HUES64 (cell line): ENCODE data around the gene RIMS3.

Experiments
- H3K27ac ChIP-seq: 2 replicates; pipeline ENCODE4 v1.7.0; 2013; ENCODE audit warnings: low read depth, low read length, inconsistent platforms
- H3K27me3 ChIP-seq: 2 replicates; pipeline ENCODE4 v1.6.1; 2013; ENCODE audit warnings: mild to moderate bottlenecking, low read length; ENCODE audit not compliant: insufficient read depth
- H3K36me3 ChIP-seq: 2 replicates; pipeline ENCODE4 v1.6.1; 2013; ENCODE audit warnings: mild to moderate bottlenecking, low read length; ENCODE audit not compliant: insufficient read depth
- H3K4me1 ChIP-seq: 2 replicates; pipeline ENCODE4 v1.6.1; 2013; ENCODE audit warnings: mild to moderate bottlenecking, low read length, moderate library complexity; ENCODE audit not compliant: insufficient read depth
- H3K4me3 ChIP-seq: 2 replicates; pipeline ENCODE4 v1.5.1; 2013; ENCODE audit warnings: mild to moderate bottlenecking, low read length, moderate library complexity
- H3K9ac ChIP-seq: 2 replicates; pipeline ENCODE4 v1.6.1; 2013; ENCODE audit warnings: mild to moderate bottlenecking, low read depth, low read length
- H3K9me3 ChIP-seq: 2 replicates; pipeline ENCODE4 v1.6.1; 2013; ENCODE audit warnings: low read depth, low read length; ENCODE audit not compliant: insufficient read depth
- WGBS: fragments of 150-250, 120-280 bp; methylation state at CpG from one replicate; pipeline ENCODE4 v1.1.7; 2013; ENCODE audit warnings: missing lambda C conversion rate; 5-methylcytosine and 5-hydroxymethylcytosine counted together

The RIMS3 gene

DNA sequence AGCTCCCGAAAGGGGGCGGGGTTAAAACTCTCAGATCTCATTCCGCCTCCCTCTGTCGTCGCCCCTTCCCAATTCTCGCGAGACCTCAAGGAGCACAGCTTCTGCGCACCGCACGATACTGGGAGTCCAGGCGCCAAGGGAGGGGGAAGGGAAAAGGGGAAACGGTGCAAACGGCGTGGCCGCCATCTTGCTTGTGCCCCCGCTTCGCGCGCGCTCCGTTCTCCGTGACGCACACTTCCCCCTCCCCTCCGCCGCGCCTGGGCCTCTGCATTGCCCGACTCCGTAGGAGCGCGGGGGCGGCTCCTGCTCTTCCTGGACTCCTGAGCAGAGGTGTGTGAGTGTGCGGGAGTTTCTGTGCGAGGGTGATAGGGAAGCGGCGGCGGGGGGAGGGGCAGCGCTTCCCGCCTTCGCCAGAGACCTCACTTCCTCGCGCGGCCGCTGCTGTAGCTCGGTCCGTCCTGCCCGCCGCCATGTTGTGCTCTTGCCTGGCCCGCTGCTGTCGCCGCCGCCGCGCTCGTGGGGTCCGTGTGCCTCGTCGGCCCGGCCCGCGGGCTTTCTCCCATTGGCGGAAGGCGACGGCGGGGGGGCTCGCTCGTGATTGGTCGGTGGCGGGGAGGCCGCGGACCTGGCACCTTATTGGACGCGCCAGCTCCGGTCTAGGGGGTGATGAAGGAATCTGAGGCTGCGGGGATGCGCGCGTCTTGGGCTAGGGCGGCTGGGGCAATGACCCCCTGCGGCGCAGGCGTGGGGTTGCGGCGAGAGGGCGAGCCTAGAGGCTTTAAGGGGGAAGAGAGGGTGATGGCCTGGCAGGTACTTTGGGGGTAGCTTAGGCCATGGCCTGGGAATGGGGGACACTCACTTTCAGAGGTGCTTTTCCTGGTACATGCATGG, 26.3 kb upstream of the RIMS3 start, which contains the start of gene NFYC:
TSS of gene NFYC (plus strand) at position 167 of the 891 bp plus-strand sequence. CDS start 47,140 bp downstream, outside the sequence.
- Histone ChIP-seq H3K27me3 (no peaks in the 10 kb centered on the region), H3K4me3 (peak within 1 kb of the TSS; percentile 84), H3K36me3 (peaks cover 9% of the 10 kb centered on the region), H3K9me3 (no peaks in the 10 kb centered on the region), H3K9ac (peak within 1 kb of the TSS; percentile 100), H3K4me1 (peaks cover 30% of the 10 kb centered on the region), H3K27ac (peak within 1 kb of the TSS; percentile 100)
- under 1% methylated on average over 84 of the region's 84 CpGs for WGBS

GRCh38 chr1:40690771-40691537, 25.5 kb upstream of the RIMS3 start:
- peak overlapping the region; percentile 84 for H3K4me3 ChIP-seq
- no peaks in the 10 kb centered on the region for H3K27me3 ChIP-seq
- H3K27ac ChIP-seq = peak overlapping the region; percentile 100; the same call in 1 of the 2 replicates
- H3K9ac ChIP-seq = peak overlapping the region; percentile 100
- 12% methylated on average over 18 of the region's 18 CpGs for WGBS
- no peaks in the 10 kb centered on the region for H3K9me3 ChIP-seq
- H3K36me3 ChIP-seq = peaks cover 14% of the 10 kb centered on the region
- H3K4me1 ChIP-seq = peaks cover 25% of the 10 kb centered on the region

DNA sequence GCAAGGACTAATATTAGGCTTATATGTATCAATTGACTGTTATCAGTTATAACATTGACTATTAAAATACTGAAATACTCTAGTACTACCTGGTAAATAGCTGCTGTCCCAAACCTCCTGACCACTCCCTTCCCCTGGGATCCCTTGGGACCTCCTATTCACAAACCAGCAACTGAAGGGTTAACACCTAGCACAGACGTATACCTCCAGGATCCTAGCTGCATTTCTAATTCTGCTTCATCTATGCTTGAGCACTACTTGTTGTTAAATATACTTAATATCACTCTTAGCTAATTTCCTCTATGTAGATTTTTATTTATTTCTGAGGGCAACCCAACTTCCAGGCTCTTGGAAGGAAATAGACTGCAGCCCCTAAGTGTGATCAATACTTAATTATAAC, 24.3 kb upstream of the RIMS3 start:
- WGBS = 67% methylated on average over 1 of the region's 1 CpG

GRCh38 chr1:40687661-40688060, 22.2 kb upstream of the RIMS3 start:
- no peak overlapping the region for H3K4me3 ChIP-seq
- H3K9ac ChIP-seq = no peak overlapping the region
- peaks cover 12% of the 10 kb centered on the region for H3K4me1 ChIP-seq
- H3K27ac ChIP-seq = no peak overlapping the region
- H3K36me3 ChIP-seq = peaks cover 14% of the 10 kb centered on the region
- no peaks in the 10 kb centered on the region for H3K27me3 ChIP-seq
- H3K9me3 ChIP-seq = no peaks in the 10 kb centered on the region
- 95% methylated on average over 6 of the region's 6 CpGs for WGBS

More for the DNA sequence above, 24.3 kb upstream of the RIMS3 start:
- peaks cover 22% of the 10 kb centered on the region for H3K4me1 ChIP-seq
- no peak overlapping the region for H3K4me3 ChIP-seq
- no peak overlapping the region for H3K9ac ChIP-seq
- H3K27me3 ChIP-seq = no peaks in the 10 kb centered on the region
- peaks cover 14% of the 10 kb centered on the region for H3K36me3 ChIP-seq
- no peak overlapping the region for H3K27ac ChIP-seq
- H3K9me3 ChIP-seq = no peaks in the 10 kb centered on the region

GRCh38 chr1:40687059-40687458, 21.6 kb upstream of the RIMS3 start:
- WGBS = 95% methylated on average over 7 of the region's 7 CpGs
- peaks cover 11% of the 10 kb centered on the region; the same call in 1 of the 2 replicates for H3K4me1 ChIP-seq
- H3K27me3 ChIP-seq = no peaks in the 10 kb centered on the region
- H3K9me3 ChIP-seq = no peaks in the 10 kb centered on the region
- H3K36me3 ChIP-seq = peaks cover 14% of the 10 kb centered on the region
- H3K27ac ChIP-seq = no peak overlapping the region
- H3K4me3 ChIP-seq = no peak overlapping the region
- H3K9ac ChIP-seq = no peak overlapping the region

- Histone ChIP-seq H3K36me3 (peaks cover 14% of the 10 kb centered on the region), H3K9me3 (no peaks in the 10 kb centered on the region), H3K4me1 (no peaks in the 10 kb centered on the region), H3K27ac (no peak overlapping the region), H3K4me3 (no peak overlapping the region), H3K9ac (no peak overlapping the region), H3K27me3 (no peaks in the 10 kb centered on the region)
- 93% methylated on average over 3 of the region's 3 CpGs for whole genome bisulfite sequencing
Measured at GRCh38 chr1:40684669-40685068, 19.2 kb upstream of the RIMS3 start.

- H3K27ac ChIP-seq = no peak overlapping the region
- H3K9me3 ChIP-seq = no peaks in the 10 kb centered on the region
- no peak overlapping the region for H3K9ac ChIP-seq
- 100% methylated on average over 1 of the region's 2 CpGs for WGBS
- no peak overlapping the region for H3K4me3 ChIP-seq
- H3K27me3 ChIP-seq = no peaks in the 10 kb centered on the region
- no peaks in the 10 kb centered on the region for H3K4me1 ChIP-seq
- no peaks in the 10 kb centered on the region for H3K36me3 ChIP-seq
Measured at GRCh38 chr1:40679165-40679953, 13.9 kb upstream of the RIMS3 start.

- no peaks in the 10 kb centered on the region for H3K36me3 ChIP-seq
Measured at GRCh38 chr1:40676501-40676900, 11.0 kb upstream of the RIMS3 start.

GRCh38 chr1:40673452-40673851, 8.0 kb upstream of the RIMS3 start:
- H3K4me1 ChIP-seq = no peaks in the 10 kb centered on the region
- H3K4me3 ChIP-seq = no peak overlapping the region
- no peaks in the 10 kb centered on the region for H3K27me3 ChIP-seq
- H3K27ac ChIP-seq = no peak overlapping the region
- H3K9ac ChIP-seq = no peak overlapping the region
- no peaks in the 10 kb centered on the region for H3K9me3 ChIP-seq
- no peaks in the 10 kb centered on the region for H3K36me3 ChIP-seq
- 88% methylated on average over 4 of the region's 4 CpGs for WGBS

More at GRCh38 chr1:40676501-40676900, 11.0 kb upstream of the RIMS3 start:
- Histone ChIP-seq H3K9ac (no peak overlapping the region), H3K4me3 (no peak overlapping the region), H3K27me3 (no peaks in the 10 kb centered on the region), H3K27ac (no peak overlapping the region), H3K4me1 (no peaks in the 10 kb centered on the region), H3K9me3 (no peaks in the 10 kb centered on the region)
- WGBS = 86% methylated on average over 1 of the region's 1 CpG

DNA sequence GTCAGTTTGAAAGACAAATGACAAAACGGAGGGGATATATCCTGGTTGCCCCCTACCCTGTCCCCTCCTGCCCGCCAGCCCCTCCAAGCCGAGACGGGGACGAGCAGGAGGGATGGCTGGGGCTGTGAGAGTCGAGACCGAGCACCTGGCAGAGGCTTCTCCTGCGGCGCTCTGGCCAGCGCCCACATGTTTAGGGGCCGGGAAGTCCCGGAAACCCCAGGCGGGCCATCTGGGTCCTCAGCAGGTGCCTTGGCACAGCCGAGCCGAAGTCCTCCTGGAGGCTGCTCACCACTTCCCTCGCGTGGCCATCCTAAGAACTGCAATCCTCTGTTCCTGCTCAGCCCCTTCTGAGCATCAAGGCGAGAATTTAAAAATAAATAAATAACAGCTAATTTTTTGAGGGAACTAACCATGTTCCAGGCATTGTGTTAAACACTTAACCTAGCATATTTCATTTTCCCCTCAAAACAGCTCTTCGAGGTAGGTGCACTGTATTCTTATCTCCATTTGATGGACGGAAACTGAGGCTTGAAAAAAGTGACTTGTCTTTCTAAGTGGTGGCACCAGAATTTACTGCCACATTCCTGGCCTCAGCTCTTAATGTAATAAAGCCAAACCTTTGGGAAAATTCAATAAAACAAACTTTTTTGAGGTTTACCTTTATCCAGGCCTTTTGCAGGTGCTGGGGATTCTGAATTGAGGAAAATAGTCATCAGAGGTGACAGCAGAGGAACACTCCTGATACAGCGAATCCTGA, 3.5 kb upstream of the RIMS3 start:
- Histone ChIP-seq H3K9ac (no peak overlapping the region), H3K27me3 (no peaks in the 10 kb centered on the region), H3K27ac (no peak overlapping the region), H3K36me3 (no peaks in the 10 kb centered on the region), H3K4me3 (peak overlapping the region; percentile 47), H3K4me1 (peaks cover 9% of the 10 kb centered on the region; the same call in 1 of the 2 replicates), H3K9me3 (no peaks in the 10 kb centered on the region)
- WGBS = 14% methylated on average over 20 of the region's 21 CpGs
